ENCODE data around the gene STOML2.
A peak's percentile ranks its signal among the peaks of the same experiment; 100 is the strongest.

Gene STOML2

GRCh38 chr9:35107297-35108290, 4.7 kb upstream of the STOML2 start:
- no peak for DNase-seq

- DNase-seq = no peak
These were observed 3.4 kb upstream of the STOML2 start for GRCh38 chr9:35106343-35106730.

DNA sequence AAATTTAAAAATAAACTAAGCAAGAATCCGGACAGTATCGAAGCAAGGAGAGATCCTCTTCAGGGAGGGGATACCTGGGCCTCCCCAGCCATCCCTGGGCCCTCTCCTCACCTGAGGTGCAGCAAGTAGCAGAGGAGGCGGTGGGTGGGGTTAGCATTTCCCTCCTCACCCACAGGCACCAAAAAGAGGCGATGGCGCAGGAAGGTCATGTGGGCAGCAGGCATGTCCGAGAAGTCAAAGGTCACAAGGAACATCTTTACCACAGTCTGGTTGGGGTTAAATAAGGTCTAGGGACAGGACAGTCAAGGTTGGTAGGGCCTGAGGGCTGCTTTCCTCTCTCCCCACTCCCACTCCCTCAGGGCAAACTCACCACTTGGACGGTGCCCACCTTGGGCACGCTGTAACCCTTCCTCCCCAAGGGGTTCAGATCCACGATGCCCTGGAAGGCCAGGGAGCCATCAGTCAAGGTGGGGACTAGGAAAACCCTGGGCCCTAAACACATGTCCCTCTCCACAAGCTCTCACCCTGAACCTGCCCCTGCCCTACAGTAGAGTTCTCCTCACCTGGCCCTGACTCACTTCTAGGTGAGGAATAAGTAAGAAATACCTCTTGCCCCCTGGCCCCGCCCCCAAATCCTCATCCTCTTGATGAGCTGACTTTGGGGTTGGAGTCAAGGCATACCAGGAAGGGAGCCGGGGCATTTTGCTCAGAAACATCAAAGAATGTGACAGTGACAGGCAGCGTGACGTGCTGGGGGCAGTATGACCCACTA, 2.8 kb upstream of the STOML2 start:
- no peak for DNase-seq

GRCh38 chr9:35105126-35105525, 2.2 kb upstream of the STOML2 start:
- no peak for DNase-seq

DNA sequence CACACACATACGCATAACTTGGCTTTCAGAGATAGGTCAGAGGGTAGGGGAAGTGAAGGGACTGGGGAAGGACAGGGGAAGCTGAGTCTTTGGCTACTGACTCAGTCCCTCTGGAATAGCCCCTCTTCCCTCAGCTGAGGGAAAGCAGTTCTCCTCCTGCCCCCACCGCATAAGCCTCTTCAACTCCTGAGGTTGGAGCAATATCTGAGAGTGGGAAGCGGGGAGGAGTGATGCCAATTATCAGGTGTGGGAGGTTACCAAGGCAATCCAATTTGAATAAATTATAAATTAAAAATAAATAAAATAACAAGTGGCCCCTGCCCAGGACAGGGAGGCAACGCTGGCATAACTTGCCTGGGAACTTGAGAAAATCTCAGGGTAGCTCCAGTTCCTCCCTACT, 1.7 kb upstream of the STOML2 start:
- DNase-seq = no peak

GRCh38 chr9:35103660-35104191, 795 bp upstream of the STOML2 start:
- DNase-seq = no peak

GRCh38 chr9:35102465-35102768, 514 bp downstream of the STOML2 start:
- DNase-seq = peak; percentile 34

DNA sequence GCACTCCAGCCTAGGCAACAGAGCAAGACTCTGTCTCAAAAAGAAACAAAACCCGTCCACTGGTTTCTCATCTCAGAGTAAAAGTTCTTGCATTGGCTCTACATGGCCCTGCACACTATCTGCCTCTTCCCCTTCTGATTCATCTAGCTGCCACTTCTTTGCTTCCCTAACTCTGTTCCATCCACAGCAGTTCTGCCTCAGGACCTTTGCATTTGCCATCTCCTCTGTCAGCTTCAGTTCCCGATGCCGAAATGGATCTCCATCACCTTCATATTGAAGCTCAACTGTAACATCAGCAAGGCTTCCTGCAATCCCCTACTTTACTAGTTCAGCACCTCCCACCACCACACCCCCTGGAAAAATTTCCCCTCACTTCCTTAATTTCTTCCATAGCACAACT, 5.4 kb downstream of the STOML2 start:
- no peak for DNase-seq

DNA sequence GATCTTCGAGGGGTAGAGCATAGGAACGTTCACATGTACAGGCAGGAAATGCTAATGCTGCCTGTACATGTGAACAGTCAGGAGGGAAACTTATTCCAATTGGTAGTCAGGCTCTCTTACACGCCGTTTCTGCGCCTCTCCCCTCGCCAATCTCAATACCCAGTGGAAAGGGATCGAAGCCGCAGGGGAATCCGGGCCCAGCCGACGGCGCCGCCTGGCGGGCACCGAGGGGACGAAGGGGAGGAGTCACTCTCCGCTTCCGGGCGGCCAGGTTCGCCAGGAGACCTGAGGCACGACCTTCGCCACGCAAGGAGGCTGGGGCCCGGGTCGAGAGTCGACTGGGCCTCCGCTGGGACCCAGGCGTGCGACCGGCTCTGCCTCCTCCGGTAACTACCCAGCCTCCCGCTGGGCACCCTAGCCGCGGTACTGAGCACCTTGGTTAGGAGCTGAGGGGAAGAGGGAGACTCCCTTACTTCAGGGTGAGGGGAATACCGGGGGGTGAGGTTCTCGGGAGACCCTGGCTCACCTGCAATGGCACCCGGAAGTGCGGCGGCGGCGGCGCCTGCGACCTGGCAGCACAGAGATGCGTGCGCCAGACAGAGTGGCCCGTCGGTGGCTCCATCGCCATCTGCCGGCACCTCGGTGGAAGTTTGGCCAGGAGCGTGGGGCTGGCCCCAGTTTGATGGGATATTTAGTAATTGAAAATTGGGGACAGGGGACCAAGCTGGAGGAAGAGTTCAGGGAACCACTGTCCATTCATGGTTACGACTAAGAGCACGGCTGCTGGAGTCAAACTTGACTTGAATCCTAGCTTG, 6.7 kb downstream of the STOML2 start, which contains the start of gene PIGO:
Gene PIGO, minus strand, starts transcription at position 557 of the 815 bp plus-strand sequence. CDS start 1,026 bp downstream, outside the sequence.
- peak; percentile 83 for DNase-seq

GRCh38 chr9:35091536-35091935, 11.4 kb downstream of the STOML2 start:
- DNase-seq = no peak

DNA sequence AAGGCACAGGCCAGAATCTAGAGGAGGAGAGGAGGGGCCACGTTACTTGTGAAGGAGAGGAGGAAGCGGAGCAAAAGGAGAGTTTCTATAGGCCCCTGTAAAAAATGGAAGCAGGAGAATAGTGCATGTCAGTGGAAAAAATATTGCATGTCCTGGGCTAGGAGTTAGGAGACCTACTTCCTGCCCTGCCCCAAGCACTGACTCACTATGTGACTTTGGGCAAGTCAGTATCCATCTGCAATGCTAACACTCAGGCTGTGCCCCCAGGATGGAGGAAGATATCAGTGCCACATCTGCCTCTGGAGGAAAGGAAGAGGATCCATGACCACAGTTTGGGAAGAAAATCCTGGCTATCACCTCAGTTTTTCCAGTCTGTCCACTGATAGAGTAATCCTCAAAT, 13.5 kb downstream of the STOML2 start:
- no peak for DNase-seq

DNA sequence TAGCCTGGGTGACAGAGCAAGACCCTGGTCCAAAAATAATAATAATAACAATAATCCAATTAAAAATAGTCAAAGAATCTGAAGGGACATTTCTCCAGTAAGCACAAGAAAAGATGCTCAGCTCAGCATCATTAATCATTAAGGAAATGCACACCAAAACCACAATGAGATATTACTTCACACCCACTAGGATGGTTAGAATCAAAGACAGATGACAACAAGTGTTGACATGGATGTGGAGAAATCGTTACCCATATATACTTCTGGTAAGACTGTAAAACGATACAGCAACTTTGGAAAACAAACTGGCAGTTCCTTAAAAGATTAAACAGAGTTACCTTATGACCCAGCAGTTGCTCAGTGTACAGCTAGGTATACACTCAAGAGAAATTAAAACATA, 17.9 kb downstream of the STOML2 start:
- DNase-seq = no peak

- peak; percentile 94 for DNase-seq
These were observed 23.2 kb downstream of the STOML2 start, which contains the start of gene FANCG for GRCh38 chr9:35079426-35080341. TSS of gene FANCG (minus strand) at chr9:35079942. CDS start at chr9:35079524, 418 bp downstream.

DNA sequence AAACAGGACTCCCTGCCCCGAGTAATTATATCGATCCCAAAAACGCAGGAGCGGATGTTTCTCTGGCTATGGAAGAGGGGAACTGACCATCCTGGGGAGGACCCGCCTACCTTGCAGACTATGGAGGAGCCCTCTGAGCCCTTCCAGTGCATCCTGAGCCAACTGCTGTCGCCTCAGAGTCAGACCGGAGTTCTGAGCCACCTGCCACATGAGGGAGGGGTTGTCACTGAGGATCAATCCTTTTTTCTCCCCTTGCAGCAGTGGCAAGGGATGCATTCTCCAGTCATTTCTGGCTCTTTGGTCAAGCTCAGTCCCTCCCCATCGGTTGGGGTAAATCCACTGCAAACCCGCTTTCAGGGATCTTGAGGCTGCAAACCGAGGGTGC, 23.9 kb downstream of the STOML2 start:
- DNase-seq = peak; percentile 17

- DNase-seq = no peak
These were observed 24.9 kb downstream of the STOML2 start for GRCh38 chr9:35078066-35078465.

- no peak for DNase-seq
These were observed 26.1 kb downstream of the STOML2 start for GRCh38 chr9:35076848-35077247.

GRCh38 chr9:35075358-35075757, 27.6 kb downstream of the STOML2 start:
- no peak for DNase-seq

GRCh38 chr9:35074791-35075190, 28.1 kb downstream of the STOML2 start:
- no peak for DNase-seq

DNA sequence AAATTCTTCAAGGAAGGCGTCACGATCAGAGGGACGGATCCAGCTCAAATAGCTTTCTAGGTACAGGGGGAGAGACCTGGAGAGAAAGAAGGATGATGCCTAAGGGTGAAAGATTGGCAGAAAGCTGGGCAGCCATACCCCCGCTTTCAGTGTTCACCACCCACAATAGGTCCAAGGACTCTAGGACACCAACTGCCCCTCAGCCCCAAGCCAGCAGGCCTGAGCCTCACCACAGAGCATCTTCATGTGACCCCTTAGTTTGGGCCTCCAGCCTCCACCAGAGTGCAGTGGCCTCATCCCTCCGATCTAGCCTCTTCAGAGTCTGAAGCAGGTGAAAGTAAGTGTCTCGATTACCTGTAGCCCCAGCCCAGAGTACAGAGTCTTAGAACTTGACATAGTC, 28.8 kb downstream of the STOML2 start:
- no peak for DNase-seq

GRCh38 chr9:35073279-35073612, 29.7 kb downstream of the STOML2 start:
- peak; percentile 16 for DNase-seq

GRCh38 chr9:35072461-35073278, 30.3 kb downstream of the STOML2 start, which contains the start of gene VCP:
TSS of gene VCP (minus strand) at chr9:35072625. CDS start at chr9:35072353, 272 bp downstream.
- peak; percentile 100 for DNase-seq
